ENCODE data around the gene KCNIP4.

GRCh38 chr4:20987191-20987590 is 961.4 kb downstream of the KCNIP4 start:
- TF ChIP-seq CTCF (IDR thresholded peaks at IDR 0.05 in 8 of 11, conservative IDR thresholded peaks at IDR 0.05 in 3 of 11) (no peak), POLR2AphosphoS5 (IDR thresholded peaks at IDR 0.05) (no peak), POLR2A (IDR thresholded peaks at IDR 0.05) (no peak)
